ENCODE measurements around the gene FFAR4.
"Not testable (repeated sequence)": the region's sequence is repeated elsewhere in the genome, so short reads cannot be mapped to it uniquely, and the experiment has no call there.

The FFAR4 gene

DNA sequence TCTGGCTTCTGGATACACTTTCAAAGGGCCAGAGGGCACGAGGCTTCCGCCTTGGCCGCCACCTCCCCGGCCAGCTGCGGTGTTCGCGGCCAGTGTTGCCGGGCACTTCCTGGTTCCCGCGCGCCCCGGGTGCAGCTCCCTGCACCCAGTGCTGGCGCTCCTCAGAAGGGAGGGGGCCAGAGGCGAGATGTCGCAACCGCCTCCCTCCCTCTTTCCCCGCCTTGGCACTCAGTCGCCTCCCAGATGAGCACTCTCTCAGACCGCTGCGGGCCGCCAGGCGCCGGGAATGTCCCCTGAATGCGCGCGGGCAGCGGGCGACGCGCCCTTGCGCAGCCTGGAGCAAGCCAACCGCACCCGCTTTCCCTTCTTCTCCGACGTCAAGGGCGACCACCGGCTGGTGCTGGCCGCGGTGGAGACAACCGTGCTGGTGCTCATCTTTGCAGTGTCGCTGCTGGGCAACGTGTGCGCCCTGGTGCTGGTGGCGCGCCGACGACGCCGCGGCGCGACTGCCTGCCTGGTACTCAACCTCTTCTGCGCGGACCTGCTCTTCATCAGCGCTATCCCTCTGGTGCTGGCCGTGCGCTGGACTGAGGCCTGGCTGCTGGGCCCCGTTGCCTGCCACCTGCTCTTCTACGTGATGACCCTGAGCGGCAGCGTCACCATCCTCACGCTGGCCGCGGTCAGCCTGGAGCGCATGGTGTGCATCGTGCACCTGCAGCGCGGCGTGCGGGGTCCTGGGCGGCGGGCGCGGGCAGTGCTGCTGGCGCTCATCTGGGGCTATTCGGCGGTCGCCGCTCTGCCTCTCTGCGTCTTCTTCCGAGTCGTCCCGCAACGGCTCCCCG is at the start of gene FFAR4:
FFAR4 (plus strand) TSS at position 231 of the 842 bp plus-strand sequence; CDS start at position 287, 56 bp downstream.
- no peak for DNase-seq (ENCODE audit: low read depth, low spot score)

GRCh38 chr10:93518531-93518930 is 47.9 kb upstream of the FFAR4 start:
- no peak for DNase-seq (ENCODE audit: low read depth, low spot score)

DNA sequence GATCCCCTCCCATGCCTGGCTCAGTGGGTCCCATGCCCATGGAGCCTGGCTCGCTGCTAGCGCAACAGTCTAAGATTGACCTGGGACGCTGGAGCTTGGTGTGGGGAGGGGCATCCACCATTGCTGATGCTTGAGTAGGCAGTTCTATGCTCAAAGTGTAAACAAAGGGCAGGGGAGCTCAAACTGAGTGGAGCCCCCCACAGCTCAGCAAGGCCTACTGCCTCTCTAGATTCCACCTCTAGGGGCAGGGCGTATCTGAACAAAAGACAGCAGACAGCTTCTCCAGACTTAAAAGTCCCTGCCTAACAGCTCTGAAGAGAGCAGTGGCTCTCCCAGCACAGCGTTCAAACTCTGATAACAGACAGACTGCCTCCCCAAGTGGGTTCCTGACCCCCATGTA is 31.2 kb upstream of the FFAR4 start:
- no peak for DNase-seq (ENCODE audit: low read depth, low spot score)

GRCh38 chr10:93540871-93541270 is 25.6 kb upstream of the FFAR4 start:
- DNase-seq (ENCODE audit: low read depth, low spot score): not testable (repeated sequence)

DNA sequence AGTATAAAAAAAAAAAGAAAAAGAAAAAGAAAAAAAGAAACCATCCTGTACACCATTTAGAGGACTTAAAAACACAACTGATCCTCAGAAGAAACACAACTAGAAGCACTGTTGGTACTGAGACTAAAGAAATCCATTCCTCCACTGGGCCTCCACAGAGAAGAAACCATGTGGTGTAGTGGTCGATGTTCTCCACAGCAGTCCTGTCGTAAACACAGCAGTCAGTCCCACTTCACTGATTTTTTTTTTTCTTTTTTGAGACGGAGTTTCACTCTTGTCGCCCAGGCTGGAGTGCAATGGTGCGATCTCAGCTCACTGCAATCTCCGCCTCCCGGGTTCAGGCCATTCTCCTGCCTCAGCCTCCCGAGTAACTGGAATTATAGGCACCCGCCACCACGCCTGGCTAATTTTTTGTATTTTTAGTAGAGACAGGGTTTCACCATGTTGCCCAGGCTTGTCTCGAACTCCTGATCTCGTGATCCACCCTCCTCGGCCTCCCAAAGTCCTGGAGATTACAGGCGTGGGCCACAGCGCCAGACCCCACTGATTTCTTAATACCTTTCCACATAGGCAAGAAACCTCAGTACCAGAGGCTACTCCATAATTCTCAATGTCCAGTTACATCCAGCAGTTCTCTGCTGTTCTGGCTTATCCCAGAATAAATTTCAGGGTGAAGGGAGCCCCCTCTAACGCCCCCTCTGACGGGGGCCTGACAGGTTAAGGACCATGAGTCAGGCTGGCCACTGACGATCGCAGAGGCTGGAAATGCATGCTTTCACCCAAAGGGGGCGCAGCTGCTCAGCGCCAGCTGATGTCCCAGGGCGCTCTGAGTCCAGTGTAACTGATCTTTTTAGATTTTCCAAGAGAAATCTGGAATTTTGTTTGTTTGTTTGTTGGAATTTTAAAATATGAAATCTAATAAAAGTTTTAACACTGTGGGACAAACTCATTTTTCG is 24.8 kb upstream of the FFAR4 start:
- DNase-seq (ENCODE audit: low read depth, low spot score): no peak

DNA sequence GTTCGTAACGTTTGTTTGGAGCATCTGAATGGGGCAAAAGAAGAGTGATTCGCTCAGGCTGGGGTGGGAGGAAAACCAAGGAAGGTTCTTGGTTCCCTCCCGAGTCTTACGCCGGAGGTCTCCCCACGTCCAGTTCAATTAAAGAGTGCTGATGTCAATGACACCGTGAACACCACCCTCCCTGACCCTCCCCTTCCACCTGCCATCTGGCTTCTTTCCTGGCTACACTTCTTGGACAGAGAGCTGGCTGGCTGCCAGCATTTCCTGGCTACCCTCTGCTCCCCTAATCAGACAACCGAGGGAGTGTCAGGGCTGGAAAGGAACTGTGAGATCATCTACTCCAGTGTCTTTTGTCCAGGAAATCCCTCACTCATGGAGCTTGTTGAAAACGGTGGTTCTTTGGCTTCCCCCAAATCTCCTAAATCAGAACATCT is 24.1 kb upstream of the FFAR4 start:
- no peak for DNase-seq (ENCODE audit: low read depth, low spot score)

DNA sequence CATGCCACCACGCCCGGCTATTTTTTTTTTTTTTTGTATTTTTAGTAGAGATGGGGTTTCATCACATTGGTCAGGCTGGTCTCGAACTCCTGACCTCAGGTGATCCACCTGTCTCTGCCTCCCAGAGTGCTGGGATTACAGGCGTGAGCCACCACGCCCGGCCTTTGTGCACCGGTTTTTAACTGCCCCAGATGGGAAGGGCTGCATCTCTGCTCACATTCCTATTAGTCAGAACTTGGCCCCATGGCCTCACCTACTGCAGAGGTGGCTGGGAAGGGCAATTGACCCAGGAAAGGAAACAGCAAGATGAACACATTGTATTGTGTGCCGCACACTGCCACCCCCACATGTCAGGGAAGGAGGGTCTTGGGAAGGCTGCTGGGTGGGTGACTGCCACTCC is 19.5 kb upstream of the FFAR4 start:
- not testable (repeated sequence) for DNase-seq (ENCODE audit: low read depth, low spot score)

GRCh38 chr10:93547522-93547921 is 18.9 kb upstream of the FFAR4 start:
- DNase-seq (ENCODE audit: low read depth, low spot score): no peak

GRCh38 chr10:93548376-93549071 is 17.9 kb upstream of the FFAR4 start:
- no peak for DNase-seq (ENCODE audit: low read depth, low spot score)

- no peak for DNase-seq (ENCODE audit: low read depth, low spot score)
Measured at GRCh38 chr10:93550606-93551005, 15.9 kb upstream of the FFAR4 start.

GRCh38 chr10:93552780-93553179 is 13.7 kb upstream of the FFAR4 start:
- no peak for DNase-seq (ENCODE audit: low read depth, low spot score)

DNA sequence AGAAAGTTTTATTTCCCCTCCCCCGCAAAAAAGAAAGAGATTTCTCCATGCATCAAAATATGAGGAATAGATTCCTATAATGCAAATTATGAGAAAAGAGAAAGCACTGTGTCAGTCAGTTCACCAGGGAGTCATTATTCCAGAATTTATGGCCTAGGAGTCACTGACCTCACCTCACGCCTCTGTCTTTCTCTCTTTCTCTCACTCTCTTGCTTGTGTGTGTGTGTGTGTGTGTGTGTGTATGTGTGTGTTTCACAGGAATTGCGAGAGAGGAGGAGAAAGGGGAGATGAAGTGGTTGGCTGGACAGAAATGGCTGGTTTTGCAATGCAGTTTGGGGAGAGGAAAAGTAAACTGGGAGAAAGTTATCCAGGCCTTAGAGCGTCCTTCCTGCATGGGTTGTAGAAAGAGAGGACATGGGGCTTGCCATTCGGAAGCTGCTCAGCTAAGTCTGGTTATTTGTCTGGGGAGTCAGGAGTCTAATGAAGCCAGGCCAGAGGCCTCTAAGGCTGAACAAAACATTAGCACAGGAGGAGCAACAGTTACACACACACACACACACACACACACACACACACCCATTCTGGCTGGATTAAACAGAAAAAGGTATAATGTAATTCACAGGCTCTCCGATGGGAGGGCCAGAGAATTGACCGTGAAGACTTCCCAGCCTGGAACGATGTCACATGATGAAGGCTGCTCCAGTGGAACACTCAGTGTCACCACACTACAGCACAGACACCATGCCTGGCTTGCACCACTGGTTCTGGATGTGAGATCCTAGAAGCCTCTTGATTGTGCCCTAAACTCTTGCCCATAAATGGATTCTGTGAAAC is 12.8 kb upstream of the FFAR4 start:
- no peak for DNase-seq (ENCODE audit: low read depth, low spot score)

- DNase-seq (ENCODE audit: low read depth, low spot score): no peak
Measured at GRCh38 chr10:93554316-93554663, 12.2 kb upstream of the FFAR4 start.

DNA sequence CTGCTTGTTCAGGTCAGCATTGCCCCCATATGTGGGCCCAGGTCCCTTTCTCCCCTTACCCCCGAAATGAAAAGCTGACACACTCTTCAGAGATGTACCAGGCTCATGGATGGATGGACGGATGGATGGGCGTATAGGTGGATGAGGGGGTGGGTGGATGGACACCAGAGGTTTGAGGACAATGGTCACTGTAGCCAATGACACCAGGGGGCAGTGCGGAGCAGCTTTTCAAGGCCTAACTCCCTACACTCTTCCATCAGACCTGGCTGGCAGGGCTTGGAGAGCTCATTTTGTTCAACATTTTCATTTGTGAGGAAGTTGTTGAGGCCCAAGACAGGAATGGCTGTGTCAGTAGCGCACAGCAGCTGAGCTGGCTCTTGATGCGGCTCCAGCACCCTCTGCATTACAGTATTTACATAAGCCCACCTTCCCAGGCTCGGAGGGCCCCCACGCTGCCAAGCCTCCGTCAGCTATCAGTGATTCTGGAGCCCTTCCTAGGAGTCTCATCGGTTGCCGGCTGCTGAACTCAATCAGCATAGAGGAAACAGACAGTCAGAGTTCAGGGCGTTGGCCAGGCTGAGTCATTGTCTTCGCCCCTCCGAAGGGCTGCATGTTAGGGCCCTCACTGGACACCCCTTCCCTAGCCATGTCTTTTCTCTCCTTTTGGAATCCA is 11.6 kb upstream of the FFAR4 start:
- DNase-seq (ENCODE audit: low read depth, low spot score): no peak

DNA sequence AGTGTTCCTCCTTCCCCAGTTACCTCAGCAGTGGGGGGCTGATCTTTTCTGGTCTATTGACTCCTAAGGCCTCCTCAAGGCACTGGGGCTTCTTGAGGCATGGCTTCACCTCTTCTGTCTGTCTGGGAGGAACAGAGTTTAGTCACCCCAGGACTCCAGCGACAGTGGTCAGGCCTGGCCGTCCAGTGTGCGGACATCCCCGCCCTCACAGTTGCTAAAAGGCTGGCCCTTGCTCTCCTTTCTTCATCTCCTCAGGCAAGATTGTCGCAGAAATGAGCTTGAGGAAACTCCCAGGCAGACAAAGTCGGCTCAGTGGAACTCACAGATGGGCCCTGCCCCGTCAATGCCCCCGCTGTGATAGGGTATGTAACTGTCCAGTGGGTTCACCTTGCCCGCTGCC is 7.0 kb upstream of the FFAR4 start:
- DNase-seq (ENCODE audit: low read depth, low spot score): no peak

DNA sequence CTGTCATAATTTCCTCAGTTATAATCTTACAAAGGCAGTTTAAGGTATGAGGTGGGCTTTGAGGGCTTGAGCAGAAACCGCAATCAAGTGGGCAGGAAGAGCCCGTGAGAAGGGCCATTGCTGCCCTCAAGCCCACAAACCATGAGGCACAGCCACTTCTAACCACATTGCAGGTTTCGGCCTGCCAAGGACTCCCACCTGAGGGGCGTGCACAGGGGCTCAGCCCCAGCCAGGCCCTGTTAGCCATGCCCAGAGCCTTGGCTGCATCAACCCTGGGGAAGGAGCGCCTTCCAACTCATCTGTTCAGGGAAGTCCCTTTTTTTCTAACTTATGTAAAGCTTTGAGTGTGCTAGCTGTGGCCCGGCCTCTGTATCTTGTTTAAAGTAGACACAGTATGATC is 5.9 kb upstream of the FFAR4 start:
- no peak for DNase-seq (ENCODE audit: low read depth, low spot score)

DNA sequence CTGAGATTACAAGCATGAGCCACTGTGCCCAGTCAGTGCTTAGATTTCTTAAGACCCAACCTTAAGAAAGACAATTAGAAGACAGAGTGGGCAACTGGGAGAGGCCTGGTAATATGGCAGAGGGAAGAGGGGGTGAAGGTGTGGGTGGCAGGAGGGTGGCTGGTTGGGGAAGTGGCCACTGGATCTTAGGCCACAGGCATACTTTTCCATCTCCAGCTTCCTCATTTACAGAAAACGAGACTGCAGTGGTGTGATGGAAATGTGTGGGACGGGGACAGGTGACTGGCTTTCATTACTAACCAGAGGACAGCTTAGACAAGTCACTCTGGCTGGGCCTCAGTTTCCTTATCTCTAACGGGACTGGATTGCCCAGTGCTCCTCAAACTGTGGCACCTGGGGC is 1.0 kb upstream of the FFAR4 start:
- DNase-seq (ENCODE audit: low read depth, low spot score): no peak

DNA sequence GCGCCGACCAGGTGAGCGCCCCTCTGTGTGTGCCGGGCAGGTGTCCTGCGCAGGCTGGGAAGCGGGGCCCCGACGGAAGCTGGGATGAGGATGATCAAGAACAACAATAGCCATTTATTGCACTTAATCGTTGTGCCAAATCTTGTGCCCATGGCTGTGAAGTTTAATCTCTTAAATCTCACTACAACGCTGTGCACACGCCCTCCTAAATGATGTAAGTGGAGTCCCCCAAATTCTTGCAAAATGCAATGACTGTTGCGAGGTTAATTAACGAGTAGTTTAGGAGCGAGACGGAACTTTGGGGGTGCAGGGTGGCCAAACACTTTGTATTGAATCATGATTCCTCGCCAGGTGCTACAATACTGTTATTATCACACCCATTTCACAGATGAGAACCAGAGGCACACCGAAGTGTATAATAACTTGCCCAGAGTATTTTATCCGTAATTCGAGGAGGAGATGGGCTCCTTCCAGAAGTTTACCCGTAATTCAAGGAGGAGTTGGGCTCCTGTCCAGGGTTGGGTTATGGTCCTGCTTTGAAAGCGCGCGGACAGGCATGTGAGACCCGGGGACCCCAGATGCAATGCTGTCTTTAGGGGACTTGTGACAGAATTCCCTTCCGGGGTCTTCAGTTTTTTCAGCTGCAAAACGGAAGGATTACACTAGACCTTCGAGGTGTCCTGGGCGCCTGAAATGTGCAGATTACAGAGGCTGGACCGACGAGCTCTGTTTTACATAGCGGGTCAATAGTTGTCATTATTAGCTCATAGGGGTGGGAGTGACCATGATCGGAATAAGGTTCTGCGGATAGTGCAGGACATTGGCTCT is 1.0 kb downstream of the FFAR4 start:
- no peak for DNase-seq (ENCODE audit: low read depth, low spot score)

- no peak for DNase-seq (ENCODE audit: low read depth, low spot score)
Measured at GRCh38 chr10:93568105-93568390, 1.6 kb downstream of the FFAR4 start.

GRCh38 chr10:93570383-93570782 is 3.9 kb downstream of the FFAR4 start:
- no peak for DNase-seq (ENCODE audit: low read depth, low spot score)
